ENCODE results near the gene TNFSF9.

TNFSF9 gene, protein sequence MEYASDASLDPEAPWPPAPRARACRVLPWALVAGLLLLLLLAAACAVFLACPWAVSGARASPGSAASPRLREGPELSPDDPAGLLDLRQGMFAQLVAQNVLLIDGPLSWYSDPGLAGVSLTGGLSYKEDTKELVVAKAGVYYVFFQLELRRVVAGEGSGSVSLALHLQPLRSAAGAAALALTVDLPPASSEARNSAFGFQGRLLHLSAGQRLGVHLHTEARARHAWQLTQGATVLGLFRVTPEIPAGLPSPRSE

DNA sequence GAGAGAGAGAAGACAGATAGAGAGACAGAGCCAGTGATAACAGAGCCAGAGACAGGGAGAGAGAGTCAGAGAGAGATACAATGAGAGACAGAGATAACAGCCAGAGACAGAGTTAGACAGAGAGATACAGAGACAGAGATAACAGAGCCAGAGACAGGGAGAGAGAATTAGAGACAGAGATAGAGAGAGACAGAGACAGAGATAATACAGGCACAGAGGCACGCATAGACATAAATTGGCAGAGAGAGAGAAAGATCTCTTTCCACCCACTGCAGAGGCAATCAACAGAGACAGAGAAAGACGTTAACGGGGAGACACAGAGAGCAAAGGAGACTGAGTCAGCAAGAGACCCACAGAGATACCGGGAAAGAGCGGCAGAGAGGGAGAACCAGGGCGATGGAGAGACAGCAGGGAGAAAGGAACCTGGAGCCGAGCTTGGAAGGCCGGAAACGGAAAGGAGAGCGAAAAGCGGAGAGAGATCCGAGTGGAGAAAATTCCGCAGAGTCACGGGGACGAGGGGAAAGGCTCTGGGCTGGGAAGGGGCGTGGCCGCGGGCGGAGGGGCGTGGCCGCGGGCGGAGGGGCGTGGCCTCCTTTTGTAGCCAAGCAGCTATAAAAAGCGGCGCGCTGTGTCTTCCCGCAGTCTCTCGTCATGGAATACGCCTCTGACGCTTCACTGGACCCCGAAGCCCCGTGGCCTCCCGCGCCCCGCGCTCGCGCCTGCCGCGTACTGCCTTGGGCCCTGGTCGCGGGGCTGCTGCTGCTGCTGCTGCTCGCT lies at the start of gene TNFSF9:
TSS of gene TNFSF9 (plus strand) at position 641 of the 777 bp plus-strand sequence. CDS start at position 652, 11 bp downstream.
- no peak for TF ChIP-seq GATA3 (IDR thresholded peaks at IDR 0.05; ENCODE audit: low read depth, low read length)

GRCh38 chr19:6481541-6482342 lies 49.1 kb upstream of the TNFSF9 start, which contains the start of gene DENND1C:
DENND1C (minus strand) TSS chr19:6481787; CDS start chr19:6481695, 92 bp downstream.
- TF ChIP-seq GATA2 (IDR thresholded peaks at IDR 0.05; ENCODE audit: low read depth, low read length) (no peak), GATA3 (IDR thresholded peaks at IDR 0.05; ENCODE audit: low read depth, low read length) (no peak)

- TF ChIP-seq GATA3 (IDR thresholded peaks at IDR 0.05; ENCODE audit: low read depth, low read length) (no peak), GATA2 (IDR thresholded peaks at IDR 0.05; ENCODE audit: low read depth, low read length) (no peak)
Observed at GRCh38 chr19:6482343-6482686, 48.5 kb upstream of the TNFSF9 start.

- TF ChIP-seq GATA3 (IDR thresholded peaks at IDR 0.05; ENCODE audit: low read depth, low read length) (no peak), GATA2 (IDR thresholded peaks at IDR 0.05; ENCODE audit: low read depth, low read length) (no peak)
Observed at GRCh38 chr19:6483235-6483634, 47.6 kb upstream of the TNFSF9 start.

DNA sequence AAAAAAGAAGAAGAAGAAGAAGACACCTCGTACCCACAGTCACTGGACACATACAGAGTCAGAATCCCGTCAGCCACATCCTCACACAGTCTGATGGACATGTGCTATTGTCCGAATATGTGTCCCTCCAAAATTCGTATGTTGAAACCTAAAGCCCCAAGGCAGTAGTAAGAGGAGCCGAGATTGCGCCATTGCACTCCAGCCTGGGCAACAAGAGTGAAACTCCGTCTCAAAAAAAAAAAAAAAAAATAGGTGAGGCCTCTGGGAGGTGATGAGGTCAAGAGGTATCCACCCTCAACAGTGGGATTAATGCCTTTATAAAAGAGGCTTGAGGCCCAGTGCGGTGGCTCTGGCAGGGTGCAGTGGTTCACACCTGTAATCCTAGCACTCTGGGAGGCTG lies 46.6 kb upstream of the TNFSF9 start:
- TF ChIP-seq GATA3 (IDR thresholded peaks at IDR 0.05; ENCODE audit: low read depth, low read length) (no peak), GATA2 (IDR thresholded peaks at IDR 0.05; ENCODE audit: low read depth, low read length) (no peak)

DNA sequence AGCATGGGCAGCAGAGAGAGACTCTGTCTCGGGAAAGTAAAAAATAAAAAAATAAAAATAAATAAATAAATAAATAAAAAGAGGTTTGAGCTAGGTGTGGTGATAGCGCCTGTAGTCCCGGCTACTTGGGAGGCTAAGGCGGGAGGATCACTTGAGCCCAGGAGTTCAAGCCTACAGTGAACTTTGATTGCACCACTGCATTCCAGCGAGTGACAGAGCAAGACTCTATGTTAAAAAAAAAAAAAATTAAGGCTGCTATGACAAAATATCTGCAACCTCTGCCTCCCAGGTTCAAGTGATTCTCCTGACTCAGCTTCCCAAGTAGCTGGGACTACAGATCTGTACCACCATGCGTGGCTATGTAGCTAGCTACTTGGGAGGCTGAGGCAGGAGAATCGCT lies 46.0 kb upstream of the TNFSF9 start:
- TF ChIP-seq GATA2 (IDR thresholded peaks at IDR 0.05; ENCODE audit: low read depth, low read length) = no peak
- no peak for TF ChIP-seq GATA3 (IDR thresholded peaks at IDR 0.05; ENCODE audit: low read depth, low read length)

- TF ChIP-seq GATA3 (IDR thresholded peaks at IDR 0.05; ENCODE audit: low read depth, low read length) (no peak), GATA2 (IDR thresholded peaks at IDR 0.05; ENCODE audit: low read depth, low read length) (no peak)
Observed at GRCh38 chr19:6489278-6490061, 41.4 kb upstream of the TNFSF9 start.

DNA sequence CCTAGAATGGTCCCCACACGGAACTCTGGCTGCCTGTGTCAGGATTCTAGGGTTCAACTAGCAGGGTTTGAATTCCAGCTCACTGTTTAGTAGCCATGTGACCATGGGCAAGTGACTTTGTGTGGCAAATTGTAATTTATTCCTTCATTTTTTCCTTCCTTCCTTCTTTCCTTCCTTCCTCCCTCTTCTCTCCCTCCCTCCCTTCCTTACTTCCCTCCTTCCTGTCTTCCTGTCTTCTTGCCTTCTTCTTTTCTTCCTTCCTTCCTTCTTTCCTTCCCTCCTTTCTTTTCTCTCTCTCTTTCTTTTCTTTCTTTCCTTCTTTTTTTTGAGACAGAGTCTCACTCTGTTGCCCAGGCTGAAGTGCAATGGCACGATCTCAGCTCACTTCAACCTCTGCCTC lies 40.7 kb upstream of the TNFSF9 start:
- no peak for TF ChIP-seq GATA3 (IDR thresholded peaks at IDR 0.05; ENCODE audit: low read depth, low read length)
- no peak for TF ChIP-seq GATA2 (IDR thresholded peaks at IDR 0.05; ENCODE audit: low read depth, low read length)

GRCh38 chr19:6491802-6492592 lies 38.8 kb upstream of the TNFSF9 start:
- TF ChIP-seq GATA3 (IDR thresholded peaks at IDR 0.05; ENCODE audit: low read depth, low read length) (no peak), GATA2 (IDR thresholded peaks at IDR 0.05; ENCODE audit: low read depth, low read length) (no peak)

DNA sequence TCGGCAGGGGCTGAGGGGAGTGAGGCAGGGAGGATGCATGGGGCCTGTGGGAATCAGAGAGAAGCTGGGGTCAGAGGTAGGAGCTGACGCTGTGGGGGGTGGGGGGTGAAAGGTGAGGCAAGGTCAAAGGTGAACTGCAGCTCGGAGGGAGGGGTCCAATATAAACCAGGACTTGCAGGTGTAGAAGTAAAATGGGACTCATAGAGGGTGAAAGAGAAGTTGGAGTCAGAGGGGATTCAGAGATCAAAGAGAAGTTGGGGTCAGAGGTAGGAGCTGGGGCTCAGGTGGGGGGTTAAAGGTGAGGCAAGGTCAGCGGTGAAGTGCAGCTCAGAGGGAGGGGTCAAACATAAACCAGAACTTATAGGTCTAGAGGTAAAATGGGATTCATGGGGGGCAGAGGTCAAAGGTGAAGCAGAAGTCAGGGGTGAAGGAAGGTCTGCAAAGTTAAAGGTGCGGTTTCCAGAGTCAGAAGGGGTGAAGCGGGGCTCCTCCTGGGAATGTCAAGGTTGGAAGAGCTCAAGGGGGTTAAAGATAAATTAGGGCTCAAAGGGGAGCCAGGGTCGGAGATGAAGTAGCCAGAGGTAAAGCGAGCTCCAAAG lies 36.3 kb upstream of the TNFSF9 start:
- TF ChIP-seq GATA2 (IDR thresholded peaks at IDR 0.05; ENCODE audit: low read depth, low read length) = no peak
- no peak for TF ChIP-seq GATA3 (IDR thresholded peaks at IDR 0.05; ENCODE audit: low read depth, low read length)

- no peak for TF ChIP-seq GATA3 (IDR thresholded peaks at IDR 0.05; ENCODE audit: low read depth, low read length)
- no peak for TF ChIP-seq GATA2 (IDR thresholded peaks at IDR 0.05; ENCODE audit: low read depth, low read length)
Observed at GRCh38 chr19:6495947-6496346, 34.9 kb upstream of the TNFSF9 start.

DNA sequence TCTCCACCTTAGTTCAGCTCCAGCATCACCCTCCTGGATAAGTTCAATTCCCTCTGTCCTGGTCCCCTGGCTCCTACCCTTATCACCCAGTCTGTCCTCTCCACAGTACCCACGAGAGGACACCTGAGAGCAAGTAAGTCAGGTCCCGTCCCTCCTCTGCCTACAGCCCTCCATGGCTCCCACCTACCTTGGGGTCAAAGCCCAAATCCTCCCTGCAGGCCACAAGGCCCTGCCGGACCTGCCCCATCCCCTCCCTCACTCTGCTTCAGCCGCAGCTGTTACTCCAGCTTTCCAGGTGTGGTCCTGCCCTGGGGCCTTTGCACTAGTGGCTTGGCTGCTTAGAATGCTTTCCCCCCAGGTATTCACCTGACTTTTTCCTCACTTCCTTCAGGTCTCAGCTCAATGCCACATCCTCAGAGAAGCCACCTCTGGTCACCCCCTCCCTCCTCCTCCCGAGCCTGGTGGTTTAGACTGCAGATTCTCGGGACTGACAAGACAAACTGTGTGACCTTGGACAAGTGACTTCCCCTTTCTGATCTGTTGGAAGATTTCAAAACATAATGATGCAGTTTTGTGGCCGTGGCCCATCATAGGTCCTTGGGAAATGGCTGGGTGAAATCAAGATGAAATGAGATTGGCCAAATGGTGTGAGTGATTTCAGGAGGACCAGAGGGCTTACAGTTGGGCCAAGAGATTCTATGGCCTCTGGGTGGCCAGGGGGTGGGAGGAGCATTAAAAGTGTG lies 32.4 kb upstream of the TNFSF9 start:
- TF ChIP-seq GATA3 (IDR thresholded peaks at IDR 0.05; ENCODE audit: low read depth, low read length) (no peak), GATA2 (IDR thresholded peaks at IDR 0.05; ENCODE audit: low read depth, low read length) (no peak)
